ENCODE measurements around the gene ASS1.

DNA sequence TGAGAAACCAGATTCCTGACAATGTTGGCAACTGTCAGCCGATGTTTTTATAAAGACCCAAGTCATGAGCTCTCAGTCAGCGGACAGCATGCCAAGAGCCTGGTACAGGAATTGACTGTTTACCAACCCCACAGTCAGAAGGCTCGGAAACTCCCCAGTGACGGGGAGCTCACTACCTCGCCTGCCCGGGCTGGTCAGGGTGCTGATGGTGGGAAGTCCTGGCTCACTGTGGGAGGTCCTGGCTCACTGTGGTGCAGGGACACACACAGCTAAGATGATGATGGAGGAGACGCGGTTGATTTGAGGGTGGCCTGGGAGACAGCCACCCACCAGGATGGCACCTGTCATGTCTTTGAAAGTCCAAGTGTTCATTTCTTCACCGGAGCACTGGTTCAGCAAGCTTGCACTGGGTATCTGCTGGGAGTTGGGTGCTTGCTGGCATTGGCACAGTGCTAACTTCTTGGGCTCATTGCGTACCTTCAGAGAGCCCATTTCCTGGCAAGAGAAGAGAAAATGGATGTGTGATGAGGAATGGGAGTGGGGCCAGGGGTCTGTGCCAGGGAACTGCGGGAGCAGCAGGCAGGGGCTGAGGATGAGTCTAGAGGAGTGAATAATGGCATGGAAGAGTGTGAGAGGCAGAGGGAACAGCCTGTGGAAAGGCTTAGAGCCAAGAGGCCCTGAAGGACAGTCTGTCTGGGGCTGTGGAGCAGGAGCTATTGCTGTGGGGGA is 15.3 kb downstream of the ASS1 start:
- TF ChIP-seq, protein P1, sequence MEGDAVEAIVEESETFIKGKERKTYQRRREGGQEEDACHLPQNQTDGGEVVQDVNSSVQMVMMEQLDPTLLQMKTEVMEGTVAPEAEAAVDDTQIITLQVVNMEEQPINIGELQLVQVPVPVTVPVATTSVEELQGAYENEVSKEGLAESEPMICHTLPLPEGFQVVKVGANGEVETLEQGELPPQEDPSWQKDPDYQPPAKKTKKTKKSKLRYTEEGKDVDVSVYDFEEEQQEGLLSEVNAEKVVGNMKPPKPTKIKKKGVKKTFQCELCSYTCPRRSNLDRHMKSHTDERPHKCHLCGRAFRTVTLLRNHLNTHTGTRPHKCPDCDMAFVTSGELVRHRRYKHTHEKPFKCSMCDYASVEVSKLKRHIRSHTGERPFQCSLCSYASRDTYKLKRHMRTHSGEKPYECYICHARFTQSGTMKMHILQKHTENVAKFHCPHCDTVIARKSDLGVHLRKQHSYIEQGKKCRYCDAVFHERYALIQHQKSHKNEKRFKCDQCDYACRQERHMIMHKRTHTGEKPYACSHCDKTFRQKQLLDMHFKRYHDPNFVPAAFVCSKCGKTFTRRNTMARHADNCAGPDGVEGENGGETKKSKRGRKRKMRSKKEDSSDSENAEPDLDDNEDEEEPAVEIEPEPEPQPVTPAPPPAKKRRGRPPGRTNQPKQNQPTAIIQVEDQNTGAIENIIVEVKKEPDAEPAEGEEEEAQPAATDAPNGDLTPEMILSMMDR (IDR thresholded peaks at IDR 0.05), result no peak
- no peak for TF ChIP-seq POLR2A (IDR thresholded peaks at IDR 0.05)
